Fibroblast of gingiva (primary cell): ENCODE results near the gene DPP10.

Source experiments
- DNase-seq: peaks from one replicate; pipeline ENCODE4 v3.0.0-alpha.2; 2011; ENCODE audit warnings: low read depth

DPP10 gene

DNA sequence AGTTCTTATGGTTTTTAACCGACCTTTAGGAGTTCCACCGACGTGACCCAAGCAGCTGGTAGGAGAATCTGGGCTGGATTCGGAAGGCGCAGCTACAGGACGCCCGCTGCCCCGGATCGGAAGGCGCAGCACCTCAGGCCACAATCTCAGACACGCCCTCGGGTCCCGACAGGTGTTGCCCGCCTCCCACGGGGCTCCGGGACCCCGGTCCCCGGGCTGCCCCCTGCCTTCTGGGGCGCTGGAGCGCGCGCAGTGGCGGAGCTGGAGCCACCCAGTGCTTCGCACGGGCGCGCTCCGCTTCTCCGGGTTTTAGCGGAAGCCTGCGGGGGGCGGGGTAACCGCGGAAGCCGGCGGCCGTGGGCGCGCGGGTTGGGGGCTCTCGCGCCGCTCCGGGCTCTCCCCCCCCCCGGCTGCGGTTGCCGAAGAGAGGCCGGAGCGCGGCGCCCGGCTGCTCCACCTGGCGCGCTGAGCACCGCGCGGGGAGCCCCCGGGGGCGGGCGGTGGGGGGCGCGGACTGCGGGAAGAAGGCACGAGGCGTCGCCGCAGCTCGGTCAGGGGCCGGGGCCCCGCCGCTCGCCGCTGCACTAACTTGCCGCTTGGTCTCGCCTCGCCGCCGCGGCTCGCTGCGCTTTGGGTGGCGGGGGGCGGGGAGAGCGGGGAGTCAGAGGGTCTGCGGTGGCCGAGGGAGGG is 718.8 kb downstream of the DPP10 start:
- no peak for DNase-seq

DNA sequence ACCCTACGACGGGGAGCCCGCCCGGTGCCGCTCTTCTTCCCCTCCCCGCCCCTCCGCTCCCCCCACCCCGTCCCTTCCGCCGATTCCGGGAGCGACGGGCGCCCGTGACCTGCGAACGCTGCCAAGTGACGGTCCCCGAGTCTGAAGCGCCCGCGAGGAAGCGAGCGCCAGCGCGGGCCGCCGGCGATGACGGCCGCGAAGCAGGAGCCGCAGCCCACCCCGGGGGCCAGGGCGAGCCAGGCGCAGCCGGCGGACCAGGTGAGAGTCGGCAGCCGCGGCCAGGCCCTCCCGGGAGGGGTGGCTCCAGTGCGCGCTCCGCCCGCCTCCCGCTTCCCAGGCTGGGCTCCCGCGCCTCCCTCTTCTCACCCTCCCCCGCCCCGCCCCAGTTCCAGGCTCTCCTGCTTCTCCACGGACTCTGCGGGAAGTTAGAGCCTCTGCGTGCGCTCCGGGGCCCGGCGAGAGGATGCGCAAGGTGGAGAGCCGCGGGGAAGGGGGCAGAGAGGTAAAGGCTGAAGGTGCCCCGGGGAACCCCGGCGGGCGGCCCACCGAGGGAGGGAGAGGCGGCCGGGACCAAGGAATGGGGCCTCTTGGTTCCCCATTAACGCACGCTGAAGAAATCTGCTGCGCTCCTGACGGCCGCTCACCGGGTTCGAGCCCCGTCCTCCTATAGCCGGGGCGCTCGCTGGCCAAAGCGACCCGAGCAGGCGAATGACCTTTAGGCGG is 719.5 kb downstream of the DPP10 start:
- DNase-seq = no peak

DNA sequence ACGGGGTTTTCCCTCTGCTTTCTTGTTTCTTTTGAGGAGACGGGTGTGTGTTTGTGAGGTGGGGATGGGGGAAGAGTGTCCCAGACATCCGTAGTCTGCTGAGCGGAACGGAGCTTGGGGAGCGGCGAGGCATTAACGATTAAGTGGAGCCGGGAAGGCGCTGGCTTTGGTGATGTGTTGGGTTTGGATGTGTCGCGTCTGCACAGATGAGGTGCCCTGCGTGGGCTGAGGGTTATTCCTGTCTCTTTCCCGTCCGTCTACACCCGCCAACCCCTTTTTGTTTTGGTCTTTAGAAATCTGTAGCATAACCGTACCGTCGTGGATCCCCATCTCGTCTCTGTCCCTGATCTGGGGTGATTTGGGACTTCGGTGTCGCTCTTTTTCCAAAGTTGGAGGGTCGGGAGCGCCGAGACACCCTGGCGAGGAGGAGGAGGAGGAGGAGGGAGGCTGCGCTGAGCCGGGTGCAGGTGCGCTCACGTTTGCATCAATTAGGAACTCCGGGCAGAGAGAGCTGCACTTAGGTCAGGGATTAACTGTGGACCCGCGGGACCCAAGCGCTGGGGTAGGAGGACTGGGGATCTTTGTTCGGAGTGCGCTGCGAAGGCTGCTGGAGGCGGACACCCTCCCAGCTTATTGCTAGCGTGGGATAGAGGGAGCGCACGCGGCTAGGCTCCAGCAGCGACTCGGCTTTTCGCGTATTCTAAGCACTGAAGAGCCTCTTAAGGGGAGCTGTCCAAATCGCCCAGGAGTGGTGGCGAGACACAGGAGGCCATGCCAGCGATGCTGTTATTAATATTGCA is 720.3 kb downstream of the DPP10 start:
- no peak for DNase-seq

DNA sequence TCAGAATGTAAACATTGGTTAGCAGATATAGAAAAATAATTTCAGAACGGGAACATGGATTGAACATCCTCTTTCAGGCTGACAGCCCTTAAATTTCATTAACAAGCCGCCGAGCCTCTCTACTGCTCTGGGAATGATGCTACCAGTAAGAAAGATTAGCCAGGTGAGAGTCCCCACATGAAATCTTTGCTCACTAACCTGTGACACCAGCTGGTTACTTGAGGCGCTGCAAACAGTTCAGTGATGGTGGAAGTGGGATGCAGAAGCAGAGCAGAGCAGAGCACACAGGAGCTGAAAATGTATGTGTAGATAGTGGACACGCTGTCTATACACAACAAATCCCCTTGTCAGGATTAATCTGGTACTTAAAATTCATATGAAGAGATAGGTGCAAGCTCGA is 721.1 kb downstream of the DPP10 start:
- DNase-seq = no peak

DNA sequence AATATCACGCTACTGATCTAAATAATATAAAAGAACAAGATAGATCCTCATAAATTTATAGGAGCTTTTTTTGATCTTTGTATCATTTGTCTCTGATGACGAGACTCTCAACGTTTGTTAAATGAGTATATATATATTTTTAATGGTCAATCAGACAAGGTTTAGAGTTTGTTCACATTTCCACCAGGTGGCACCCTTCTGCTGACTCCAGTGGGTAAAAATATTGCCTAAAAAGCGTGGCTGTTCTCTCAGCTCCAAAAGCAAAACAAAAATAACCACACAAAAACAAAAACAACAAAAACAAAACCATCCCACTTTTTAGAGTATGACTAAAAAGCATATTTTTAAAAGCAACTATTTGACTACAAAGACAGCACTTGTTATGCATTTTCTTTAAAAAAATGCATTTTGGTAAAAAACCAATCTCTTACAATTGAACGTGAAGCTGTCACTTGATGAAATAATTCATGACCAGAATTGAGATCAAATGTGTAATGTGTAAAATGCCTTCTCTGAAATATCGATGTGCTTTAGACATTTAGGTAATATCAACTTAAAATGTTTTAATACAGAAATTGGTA is 723.2 kb downstream of the DPP10 start:
- no peak for DNase-seq

DNA sequence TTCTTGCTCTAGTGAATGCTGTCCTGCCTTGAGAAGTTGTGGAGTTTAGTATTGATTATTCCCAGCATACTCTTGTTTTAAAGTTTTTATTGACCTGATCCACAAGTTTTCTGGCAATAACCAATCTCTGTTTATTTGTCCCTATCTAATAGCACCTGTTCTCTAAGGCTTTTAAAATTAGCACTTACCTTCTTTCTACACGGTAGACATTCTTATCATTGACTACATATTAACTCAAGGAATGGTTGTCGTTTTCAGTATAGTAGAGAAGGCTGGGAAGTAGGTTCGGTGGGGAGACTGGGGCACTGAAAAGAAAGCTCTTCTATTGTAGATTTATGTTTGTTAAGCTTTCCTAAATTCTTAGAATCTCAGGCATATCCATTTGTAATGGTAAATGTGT is 726.0 kb downstream of the DPP10 start:
- DNase-seq = no peak

DNA sequence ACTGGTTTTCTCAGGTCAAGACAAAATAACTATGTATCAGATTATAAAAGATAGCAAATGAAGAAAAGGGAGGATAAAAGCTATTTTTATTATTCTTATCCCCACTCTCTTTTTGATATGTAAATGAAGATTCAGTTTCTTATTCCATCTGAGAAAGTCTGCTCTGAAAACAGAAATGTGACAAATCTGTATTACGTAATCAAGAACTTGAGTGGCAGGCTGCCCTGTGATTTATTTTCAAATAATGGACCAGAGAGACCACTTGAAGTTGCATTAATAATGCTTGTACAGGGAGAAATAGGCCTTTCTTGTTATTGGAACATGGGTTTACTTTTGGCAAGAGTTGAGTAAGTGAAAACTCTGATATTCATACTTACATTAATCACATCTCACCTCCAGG is 727.4 kb downstream of the DPP10 start:
- no peak for DNase-seq

DNA sequence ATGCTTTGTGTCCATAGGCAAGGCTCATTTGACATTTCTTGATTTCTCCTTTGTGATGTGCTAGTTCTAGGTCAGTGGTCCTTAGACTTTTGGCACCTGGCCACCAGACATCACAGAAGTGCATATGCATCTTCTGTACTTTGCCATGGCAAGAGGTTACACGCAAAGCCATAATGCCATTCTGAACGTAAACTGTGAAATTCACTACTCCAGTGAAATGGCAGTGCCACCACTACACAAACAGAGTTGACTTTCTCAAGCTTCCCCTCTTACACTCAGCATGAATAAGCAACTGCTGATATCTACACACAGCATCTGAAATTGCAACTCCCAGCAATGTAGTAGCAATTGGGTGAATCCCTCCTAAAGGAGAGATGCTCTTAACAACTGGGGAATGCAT is 729.3 kb downstream of the DPP10 start:
- no peak for DNase-seq

DNA sequence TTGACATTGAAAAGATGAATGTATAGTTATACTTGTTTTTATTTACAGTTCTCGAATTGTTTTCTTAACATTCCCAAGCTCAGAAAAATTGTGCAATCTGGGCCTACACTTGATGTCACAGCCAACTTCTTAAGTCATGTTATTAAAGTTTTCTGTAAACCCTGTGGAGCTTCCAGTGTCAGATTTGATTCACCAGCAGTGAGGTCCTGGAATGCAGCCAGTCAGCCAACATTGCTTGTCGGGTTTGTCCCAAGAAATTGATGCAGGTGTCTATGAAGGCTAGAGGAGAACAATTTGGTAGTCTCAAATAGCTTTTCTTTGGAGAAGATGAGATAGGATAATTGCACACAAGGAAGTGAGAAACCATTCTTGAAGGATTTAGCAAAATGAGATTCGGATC is 732.2 kb downstream of the DPP10 start:
- no peak for DNase-seq

DNA sequence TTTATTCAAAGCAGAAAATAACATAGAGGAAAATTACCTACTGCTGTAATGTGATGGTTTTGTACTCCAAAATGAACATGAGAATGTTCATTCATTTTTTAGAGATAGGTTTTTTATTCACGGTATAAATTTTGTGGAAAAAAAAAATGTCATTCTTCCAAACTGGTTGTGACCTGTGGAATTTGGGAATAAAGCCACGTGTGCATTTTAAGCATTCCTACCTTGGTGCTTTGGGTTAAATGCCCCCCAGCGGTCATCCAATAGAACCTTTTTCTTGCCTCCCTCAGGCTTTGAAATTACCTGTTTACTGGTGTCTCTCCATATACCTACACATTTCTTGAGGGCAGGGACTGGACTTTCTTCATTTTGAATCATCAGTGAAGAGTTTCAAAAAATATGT is 740.7 kb downstream of the DPP10 start:
- DNase-seq = no peak

DNA sequence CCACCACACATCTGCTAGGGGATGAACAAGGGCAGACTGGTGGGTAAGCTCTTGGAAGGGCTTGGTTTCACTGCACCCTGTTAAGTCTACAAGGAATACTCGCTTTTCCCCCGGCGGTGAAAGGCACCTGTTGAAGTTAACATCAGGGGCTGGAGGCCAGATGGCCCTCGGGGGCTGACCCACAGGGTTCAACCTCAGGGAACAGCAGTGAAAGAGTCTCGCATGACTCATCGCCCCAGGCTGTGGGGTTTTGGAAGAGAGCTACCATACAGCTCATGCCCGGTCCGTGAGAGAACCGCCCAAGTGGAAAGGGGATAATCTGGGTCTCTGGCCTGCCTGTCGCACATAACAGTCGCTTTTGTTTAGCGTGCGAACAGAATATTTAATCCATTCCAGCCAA is 748.0 kb downstream of the DPP10 start:
- DNase-seq = no peak

DNA sequence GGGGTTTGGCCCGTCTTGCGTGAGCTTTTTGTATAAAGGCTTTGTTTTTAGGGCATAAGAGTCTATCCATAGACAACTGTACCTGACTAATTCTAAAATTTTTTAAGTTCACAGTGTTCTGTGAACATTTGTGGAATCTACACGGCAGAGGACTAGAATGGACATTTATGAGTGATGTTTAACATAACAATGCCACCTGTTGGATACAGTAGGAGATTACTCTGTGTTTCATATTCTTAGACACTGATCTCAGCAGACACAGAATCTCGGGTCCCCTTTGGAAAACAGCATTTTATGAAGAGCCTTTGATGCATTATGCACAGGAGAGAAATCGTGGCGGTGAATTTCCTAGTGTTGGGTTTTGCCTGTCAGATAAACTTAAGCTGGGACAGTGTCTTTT is 752.2 kb downstream of the DPP10 start:
- DNase-seq = no peak

DNA sequence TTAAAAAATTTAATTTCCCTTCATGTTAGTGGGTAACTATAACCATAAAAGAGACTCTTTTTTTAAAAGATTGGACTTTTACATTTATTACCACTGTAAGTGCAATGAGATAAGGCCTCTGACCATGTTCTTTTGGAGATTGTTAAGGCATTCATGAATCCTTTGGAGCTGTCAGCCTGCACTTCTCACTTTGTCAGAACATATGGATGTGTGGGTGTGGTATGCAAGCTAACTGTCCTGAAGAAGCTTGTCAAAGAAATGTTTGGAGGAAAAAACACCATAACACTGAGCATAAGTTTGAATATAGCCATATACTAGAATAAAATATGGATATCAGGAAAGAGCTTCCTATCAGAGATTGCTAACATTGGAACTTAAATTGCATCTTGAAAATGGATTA is 754.1 kb downstream of the DPP10 start:
- DNase-seq = no peak

DNA sequence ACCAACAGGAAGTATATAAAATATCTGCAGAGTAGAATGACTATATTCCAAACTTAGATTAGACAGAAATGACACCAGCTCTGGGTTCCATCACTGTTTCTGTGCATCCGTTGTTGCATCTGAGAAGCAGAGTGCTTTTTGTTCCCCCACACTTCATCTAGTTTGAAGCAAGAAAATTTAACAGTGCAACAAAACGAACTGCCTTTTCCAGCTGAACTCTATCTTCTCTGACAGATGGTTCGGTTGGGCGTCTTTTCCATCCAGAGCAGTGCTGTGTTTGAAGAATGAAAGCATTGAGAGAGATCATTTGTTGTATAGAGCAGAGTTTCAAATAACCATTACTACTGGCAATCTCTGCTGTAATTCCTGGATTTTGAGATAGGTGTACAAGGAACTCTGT is 757.5 kb downstream of the DPP10 start:
- DNase-seq = no peak

DNA sequence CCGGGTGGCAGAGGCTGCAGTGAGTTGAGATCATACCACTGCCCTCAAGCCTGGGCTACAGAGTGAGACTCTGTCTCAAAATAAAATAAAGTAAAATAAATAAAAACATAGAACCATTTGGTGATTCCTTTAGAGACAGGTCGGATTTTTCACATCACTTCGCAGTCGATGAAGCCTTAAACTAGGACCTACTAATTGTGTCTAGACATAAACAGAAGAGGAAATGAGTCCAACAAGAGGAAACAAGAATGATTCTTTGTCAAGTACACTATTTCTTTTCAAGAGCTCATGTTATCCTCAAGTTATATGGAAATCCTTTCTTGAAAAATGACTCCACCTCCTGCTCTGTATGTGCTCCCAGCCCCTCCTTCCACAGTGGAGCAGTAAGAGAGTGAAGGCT is 758.9 kb downstream of the DPP10 start:
- no peak for DNase-seq

DNA sequence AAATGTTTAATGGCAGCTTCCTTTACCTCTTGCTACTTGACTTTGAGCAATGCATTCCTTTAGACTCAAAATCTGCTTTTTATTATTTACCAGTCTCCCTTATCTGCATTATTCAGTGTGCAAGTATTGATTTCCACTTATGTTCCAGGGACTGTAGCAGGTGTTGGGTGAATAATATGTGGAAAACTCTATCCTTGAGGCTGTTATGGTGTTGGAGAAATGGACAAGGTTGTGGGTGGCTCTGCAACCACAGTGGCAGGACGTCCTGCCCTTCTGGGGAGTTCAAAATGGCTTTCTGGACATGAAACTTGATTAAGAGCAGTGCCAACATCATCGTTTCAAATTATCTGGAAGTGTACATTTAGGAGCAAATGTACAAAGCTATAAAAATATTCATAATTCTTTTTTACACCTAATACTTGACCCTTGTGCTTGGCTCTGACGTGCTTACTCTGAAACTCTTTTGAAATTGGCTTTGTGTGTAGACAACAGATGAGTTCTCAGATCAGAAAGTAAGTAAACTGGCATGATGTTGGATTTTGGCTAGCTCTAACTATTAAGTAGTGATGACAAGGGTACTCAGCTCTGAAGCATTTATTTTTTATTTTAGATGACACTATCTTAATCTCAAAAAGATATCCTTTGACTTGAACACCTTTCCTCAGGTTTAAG is 766.2 kb downstream of the DPP10 start:
- no peak for DNase-seq

DNA sequence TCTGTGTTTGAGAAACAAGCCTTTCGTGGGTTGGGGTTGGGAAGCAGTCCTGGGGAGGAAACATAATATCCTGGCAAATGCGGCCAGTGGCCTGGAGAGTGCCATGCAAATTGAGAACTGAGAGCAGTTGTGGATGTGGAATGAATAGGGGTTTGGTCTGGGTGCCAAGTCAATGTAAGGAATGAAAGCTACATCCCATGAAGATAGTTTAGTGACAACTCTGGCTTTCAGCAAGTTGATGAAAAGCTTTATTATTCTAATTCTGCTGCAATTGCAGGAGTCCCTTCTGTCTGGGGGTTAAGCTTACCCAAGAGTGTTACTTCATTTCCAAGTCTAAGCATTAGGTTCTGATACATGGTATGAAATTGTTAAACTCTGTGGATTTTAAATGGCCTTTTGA is 771.6 kb downstream of the DPP10 start:
- no peak for DNase-seq

DNA sequence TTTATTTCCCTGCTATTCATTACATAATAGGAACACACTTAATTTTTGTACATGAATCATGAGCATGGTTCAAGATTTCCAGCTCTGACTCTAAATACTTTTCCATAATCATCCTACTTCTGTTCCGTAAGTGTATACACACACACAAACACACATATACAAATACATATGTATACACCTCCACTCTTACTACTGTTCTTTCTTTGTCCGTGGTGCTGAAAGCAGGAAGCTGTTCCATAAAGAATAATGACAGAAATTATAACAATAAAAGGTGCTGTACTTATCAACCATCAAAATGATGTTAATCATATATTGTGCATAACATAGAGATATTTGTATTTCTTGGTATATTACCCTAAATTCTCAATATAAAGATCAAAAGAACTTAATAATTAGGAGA is 776.9 kb downstream of the DPP10 start:
- DNase-seq = no peak

DNA sequence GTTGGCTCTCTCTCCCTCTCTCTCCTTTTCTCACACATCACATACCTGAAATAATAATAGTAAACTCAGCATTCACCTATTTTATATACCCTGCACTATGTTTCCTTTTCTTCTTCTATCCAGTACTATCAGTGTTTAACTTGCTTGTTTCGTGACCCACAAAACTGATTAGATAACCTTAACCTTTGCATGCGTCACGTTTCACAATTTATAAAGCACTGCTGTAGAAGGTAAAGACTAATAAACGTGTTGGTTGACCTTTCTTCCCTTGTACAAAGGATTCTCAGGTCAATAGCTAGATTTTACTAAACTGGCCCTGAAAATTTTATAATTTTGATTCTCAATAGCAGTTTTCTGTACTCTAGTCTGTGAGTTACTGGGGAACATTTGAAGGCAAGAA is 791.7 kb downstream of the DPP10 start:
- DNase-seq = no peak

DNA sequence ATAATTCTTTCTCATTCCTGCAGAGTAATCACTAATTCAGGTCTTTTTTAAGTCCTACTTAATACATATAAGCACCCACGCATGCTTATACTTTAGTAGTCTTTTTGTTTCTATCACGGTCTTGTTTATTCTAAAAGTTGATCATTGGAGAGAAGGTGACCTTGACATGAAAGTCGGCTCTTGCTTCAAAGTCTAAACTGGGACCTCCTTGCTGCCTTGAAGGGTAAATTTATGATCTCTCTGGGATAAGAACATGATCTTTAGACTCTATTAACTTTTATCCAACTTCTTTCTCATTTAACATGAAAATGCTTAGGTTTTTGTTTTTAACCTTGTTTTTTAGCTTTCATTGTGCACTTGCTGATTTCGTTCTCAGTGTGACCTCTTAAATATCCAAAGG is 792.3 kb downstream of the DPP10 start:
- no peak for DNase-seq

DNA sequence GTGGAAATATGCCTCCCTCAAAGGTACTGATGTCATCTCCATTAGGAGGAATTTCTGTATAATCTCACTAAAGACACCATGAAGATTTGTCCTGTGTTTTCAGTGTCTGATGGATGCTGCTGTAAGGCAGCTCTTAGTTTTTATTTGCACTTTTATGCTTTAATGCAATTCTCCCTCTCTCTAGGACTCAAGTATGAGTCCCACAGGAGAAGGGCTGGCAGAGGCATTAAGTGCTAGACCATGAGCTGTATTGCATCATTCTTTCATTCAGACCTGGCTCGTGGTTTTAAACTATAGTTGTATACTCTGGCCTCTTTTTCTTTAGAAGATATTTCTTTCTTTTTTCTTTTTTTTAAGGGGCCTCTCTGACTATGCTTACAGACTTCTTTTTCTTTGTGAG is 805.6 kb downstream of the DPP10 start:
- DNase-seq = no peak

DNA sequence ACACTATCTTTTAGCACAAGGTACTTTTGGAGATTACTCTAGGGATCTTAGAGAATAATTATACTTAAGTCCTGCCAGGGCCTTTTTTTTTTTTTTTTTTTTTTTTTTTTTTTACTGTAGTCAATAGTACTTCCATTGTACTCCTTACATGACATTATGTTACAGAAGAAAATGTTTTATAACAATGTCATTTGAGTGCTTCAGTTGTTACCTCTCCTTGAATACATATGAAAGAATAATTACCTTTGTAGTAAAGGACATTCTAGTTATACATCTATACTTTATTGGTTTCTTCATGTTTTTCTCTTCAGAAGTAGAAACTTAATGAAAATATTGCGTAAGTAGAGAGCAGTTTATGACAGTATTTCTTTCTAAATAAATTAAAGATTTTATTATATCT is 834.9 kb downstream of the DPP10 start:
- no peak for DNase-seq
